ENCODE measurements around the gene CD74. TPM values are rescaled to one million over a fixed set of nuclear protein-coding genes. Genes with fewer than 3 reads are reported as not detected.

Gene CD74
- 1,000 to 10,000 TPM in 1 of 4 donors, 100 to 1,000 TPM in 3; 397 to 1,386 (median 625) TPM for total RNA-seq

DNA sequence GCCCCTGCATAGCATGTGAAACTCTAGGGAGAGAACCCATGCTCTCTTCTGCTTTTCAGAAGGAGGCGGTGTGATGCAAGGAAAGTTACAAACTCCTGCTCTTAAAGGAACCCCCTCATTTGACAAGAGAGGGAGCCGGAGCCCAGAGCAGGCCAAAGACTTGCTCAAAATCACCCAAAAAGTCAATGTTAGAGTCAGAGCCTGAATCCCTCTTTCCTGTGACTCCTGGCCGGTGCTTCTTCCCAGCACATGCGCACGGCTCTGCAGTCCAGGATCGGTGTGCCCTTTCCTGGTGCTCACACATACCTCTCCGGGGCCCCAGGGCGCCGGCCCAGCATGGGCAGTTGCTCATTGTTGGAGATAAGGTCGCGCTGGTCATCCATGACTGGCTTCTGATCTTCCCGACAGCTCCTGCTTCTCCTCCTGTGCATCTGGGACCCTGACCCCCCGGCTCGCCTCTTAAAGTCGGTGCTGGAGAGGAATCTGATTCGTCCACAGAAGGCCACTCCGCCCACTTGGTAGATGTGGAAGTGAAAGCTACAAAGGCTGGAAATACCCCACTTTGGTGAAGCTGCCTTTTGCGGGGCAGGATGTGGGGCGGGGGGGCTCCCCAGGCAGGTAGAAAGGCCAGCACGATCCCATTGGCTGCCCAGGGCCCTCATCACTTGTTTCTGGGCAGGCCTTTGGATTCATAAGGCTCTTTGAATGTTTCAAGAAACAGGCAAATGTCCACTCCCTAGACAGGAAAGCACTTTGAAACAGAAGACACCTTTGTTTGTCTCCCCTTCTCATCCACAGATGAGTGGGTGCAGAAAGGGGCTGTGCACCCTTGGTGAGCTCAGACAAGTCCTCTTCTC lies at the start of gene CD74:
Gene CD74, minus strand, starts transcription at position 592 of the 857 bp plus-strand sequence. Its CDS starts 161 bp downstream, at position 431.
- TF ChIP-seq, protein P1, sequence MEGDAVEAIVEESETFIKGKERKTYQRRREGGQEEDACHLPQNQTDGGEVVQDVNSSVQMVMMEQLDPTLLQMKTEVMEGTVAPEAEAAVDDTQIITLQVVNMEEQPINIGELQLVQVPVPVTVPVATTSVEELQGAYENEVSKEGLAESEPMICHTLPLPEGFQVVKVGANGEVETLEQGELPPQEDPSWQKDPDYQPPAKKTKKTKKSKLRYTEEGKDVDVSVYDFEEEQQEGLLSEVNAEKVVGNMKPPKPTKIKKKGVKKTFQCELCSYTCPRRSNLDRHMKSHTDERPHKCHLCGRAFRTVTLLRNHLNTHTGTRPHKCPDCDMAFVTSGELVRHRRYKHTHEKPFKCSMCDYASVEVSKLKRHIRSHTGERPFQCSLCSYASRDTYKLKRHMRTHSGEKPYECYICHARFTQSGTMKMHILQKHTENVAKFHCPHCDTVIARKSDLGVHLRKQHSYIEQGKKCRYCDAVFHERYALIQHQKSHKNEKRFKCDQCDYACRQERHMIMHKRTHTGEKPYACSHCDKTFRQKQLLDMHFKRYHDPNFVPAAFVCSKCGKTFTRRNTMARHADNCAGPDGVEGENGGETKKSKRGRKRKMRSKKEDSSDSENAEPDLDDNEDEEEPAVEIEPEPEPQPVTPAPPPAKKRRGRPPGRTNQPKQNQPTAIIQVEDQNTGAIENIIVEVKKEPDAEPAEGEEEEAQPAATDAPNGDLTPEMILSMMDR (IDR thresholded peaks at IDR 0.05; ENCODE audit: low read depth): no peak

DNA sequence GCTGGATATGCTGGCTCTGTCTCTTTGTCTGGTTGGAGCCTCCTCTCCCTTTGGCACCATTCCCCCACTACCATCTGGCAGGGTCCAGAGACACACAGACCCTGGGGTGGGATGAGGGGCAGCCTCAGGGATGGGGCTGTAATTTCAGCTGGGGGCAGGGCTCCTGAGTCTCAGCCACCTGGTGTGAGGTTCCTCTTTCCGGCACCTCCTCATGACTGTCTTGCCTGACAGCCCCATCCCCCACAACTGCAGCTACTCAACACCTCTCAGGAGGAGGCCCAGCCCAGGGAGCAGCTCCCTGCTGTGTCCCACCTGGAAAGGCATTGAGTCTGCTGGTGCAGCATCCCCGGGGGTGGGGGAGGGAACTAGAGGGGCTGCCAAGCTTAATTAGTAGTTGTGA lies 48.5 kb upstream of the CD74 start:
- TF ChIP-seq, protein P1 (IDR thresholded peaks at IDR 0.05; ENCODE audit: low read depth): no peak

DNA sequence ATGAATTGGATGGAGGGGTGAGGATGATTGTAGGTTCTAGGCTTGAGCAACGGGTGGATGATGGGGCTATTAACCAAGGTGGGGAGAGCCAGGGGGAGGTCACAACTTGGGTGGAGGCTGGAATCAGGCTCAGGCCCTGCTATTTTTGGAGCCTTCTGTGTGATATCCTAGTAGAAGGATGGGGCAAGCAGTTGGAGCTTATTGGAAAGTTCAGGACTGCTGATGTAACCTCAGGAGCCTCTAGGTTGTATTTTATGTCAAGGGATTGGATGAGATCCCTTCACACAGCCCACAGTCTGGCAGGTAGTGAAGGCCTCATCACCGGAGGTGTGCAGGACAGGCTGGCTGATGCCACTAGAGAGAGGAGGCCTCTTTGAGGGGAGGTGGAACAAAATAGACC lies 48.1 kb upstream of the CD74 start:
- TF ChIP-seq, protein P1 (IDR thresholded peaks at IDR 0.05; ENCODE audit: low read depth): no peak

DNA sequence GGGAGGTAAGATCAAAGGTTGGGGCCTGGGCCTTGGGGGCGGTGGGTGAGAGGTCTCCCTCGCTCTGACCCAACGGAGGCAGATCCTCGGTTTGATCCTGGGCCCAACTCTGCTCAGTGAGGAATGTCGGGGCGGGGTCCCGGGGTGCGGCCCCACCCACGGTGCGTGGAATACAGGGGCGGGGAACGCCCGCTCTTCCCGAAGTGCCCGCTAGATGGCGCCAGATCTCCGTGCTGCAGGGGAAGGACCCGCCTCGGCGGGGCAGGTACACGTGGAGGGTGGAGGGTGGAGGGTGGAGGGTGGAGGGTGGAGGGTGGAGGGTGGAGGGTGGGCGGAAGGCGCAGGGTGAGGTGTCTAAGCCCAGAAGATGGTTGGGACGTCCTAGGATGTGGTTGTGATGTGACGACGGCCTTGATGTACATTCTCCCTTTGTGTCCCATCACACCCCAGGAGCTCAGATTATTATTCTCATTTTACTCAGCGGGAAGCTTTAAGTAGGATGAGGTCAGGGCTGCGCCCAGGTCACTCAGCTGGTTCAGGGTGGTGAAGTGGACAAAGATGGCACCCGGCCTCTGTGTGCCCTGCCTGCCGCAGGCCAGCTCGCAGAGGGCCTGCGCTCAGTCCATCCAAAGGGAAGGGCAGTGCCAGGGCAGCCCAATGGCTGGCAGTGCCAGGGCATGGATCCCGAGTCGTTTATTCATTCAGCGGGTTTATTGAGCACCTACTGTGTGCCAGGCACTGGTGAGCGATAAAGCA lies 46.3 kb upstream of the CD74 start:
- TF ChIP-seq, protein P1 (IDR thresholded peaks at IDR 0.05; ENCODE audit: low read depth): no peak

DNA sequence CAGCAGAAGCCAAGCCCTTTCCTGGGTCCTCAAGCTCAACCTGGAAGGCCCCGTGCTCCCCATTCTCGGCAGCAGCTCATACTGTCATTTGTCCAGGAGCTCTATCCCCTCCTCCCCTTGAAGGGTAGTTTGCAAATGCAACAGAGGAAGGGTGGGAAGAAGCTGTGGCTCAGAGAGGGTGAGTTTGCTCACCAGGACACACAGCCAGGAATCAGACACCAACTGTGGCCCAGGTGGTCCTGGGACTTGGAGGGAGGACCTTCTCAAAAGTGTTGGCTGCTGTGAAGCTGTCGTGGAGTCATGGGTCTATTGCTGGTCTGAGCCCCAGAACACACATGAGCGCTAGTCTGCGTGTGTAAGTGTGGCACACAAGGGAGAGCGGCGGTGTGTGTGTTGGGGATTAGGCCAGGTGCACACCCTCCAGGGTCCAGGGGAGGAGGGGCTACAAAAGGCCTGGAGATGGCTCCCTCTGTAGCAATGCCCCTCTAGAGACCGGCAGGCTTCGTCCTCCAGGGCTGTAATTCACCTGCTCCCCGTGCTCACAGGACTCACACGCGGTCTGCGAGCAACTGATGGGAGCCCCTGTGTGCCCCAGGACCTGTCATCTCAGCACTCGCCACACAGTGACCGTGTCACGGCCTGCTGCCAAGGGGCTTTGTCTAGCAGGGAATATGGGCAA lies 45.0 kb upstream of the CD74 start:
- TF ChIP-seq, protein P1 (IDR thresholded peaks at IDR 0.05; ENCODE audit: low read depth): no peak

DNA sequence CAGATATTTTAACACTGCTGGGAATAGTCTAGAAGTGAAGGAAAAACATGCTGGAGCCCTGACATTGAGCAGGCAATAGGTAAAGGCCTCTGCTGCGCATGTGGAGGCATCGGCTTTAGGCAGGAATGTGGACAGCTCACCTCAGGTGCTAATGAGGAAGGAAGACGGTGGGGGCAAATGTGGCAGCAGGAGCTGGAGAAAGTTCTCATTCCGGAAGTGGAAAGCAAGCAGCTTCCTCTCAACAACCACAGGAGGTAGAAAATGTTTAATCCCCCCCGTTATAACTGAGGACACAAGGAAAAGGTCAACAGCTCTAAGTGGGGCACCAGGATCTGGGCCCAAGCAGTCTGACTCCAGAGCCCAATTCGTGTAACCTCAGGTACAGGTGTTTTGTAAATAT lies 44.4 kb upstream of the CD74 start:
- TF ChIP-seq, protein P1 (IDR thresholded peaks at IDR 0.05; ENCODE audit: low read depth): no peak

Measured in subcutaneous adipose tissue (tissue), 4 donors.